Stimulated activated effector memory CD8-positive, alpha-beta T cell treated with anti-CD3 and anti-CD28 coated beads, Interleukin-12 subunit alpha, Interleukin-12 subunit beta, amount 100 ng/mL, for 72 hours (primary cell): ENCODE measurements around the gene CHAT.

ENCODE experiments used
- ATAC-seq: fragments of 150-1000 bp; cut with Tn5 transposase; 2 replicates; pipeline ENCODE4 v1.10.0; 2021
- DNase-seq, 2 donors: peaks; one replicate each; pipeline ENCODE4 v3.0.0; 2021 to 2022; ENCODE audit warnings: low spot score in 2 of 2
- H3K27ac Mint-ChIP-seq: one replicate; pipeline ENCODE4 v1.8.0; 2022; ENCODE audit warnings: mild to moderate bottlenecking, mixed read lengths
- H3K36me3 Mint-ChIP-seq: one replicate; pipeline ENCODE4 v1.8.0; 2022; ENCODE audit warnings: mild to moderate bottlenecking, mixed read lengths
- H3K4me1 Mint-ChIP-seq: one replicate; pipeline ENCODE4 v1.8.0; 2022; ENCODE audit warnings: mixed read lengths
- H3K4me3 Mint-ChIP-seq: one replicate; pipeline ENCODE4 v1.8.0; 2022; ENCODE audit warnings: mild to moderate bottlenecking, mixed read lengths
- H3K9me3 Mint-ChIP-seq: one replicate; pipeline ENCODE4 v1.8.0; 2022; ENCODE audit warnings: mixed read lengths

The CHAT gene

GRCh38 chr10:49613882-49614241 is at the start of gene CHAT:
TSS of gene CHAT (plus strand) at chr10:49614037. CDS start at chr10:49614190, 153 bp downstream.
- DNase-seq = no peak
- Mint-ChIP-seq H3K4me1 (peaks cover 16% of the 10 kb centered on the region), H3K36me3 (peaks cover 8% of the 10 kb centered on the region), H3K27ac (no peak within 1 kb of the TSS), H3K9me3 (no peaks in the 10 kb centered on the region), H3K4me3 (no peak within 1 kb of the TSS)
- no peak for ATAC-seq

- ATAC-seq (no peak), DNase-seq (no peak)
- Mint-ChIP-seq H3K4me3 (no peak overlapping the region), H3K27ac (no peak overlapping the region), H3K4me1 (peaks cover 19% of the 10 kb centered on the region), H3K9me3 (no peaks in the 10 kb centered on the region), H3K36me3 (no peaks in the 10 kb centered on the region)
Measured at GRCh38 chr10:49564461-49565009, 49.3 kb upstream of the CHAT start.

GRCh38 chr10:49567810-49568209 is 46.0 kb upstream of the CHAT start:
- DNase-seq (no peak), ATAC-seq (no peak)
- Mint-ChIP-seq H3K27ac (no peak overlapping the region), H3K36me3 (no peaks in the 10 kb centered on the region), H3K4me3 (no peak overlapping the region), H3K4me1 (peaks cover 19% of the 10 kb centered on the region), H3K9me3 (no peaks in the 10 kb centered on the region)

- DNase-seq (no peak), ATAC-seq (peak; percentile 82)
- peaks cover 19% of the 10 kb centered on the region for H3K4me1 Mint-ChIP-seq
- no peaks in the 10 kb centered on the region for H3K9me3 Mint-ChIP-seq
- H3K4me3 Mint-ChIP-seq = no peak overlapping the region
- H3K27ac Mint-ChIP-seq = no peak overlapping the region
- H3K36me3 Mint-ChIP-seq = no peaks in the 10 kb centered on the region
Measured at GRCh38 chr10:49568235-49568634, 45.6 kb upstream of the CHAT start.

GRCh38 chr10:49569031-49569631 is 44.7 kb upstream of the CHAT start:
- peaks cover 19% of the 10 kb centered on the region for H3K4me1 Mint-ChIP-seq

GRCh38 chr10:49571388-49571787 is 42.4 kb upstream of the CHAT start:
- Mint-ChIP-seq H3K4me3 (no peak overlapping the region), H3K4me1 (peaks cover 19% of the 10 kb centered on the region), H3K36me3 (no peaks in the 10 kb centered on the region), H3K9me3 (no peaks in the 10 kb centered on the region), H3K27ac (no peak overlapping the region)
- ATAC-seq (no peak), DNase-seq (no peak)

More at GRCh38 chr10:49569031-49569631, 44.7 kb upstream of the CHAT start:
- DNase-seq (no peak), ATAC-seq (no peak)
- Mint-ChIP-seq H3K27ac (no peak overlapping the region), H3K36me3 (no peaks in the 10 kb centered on the region), H3K4me3 (no peak overlapping the region), H3K9me3 (no peaks in the 10 kb centered on the region)

- DNase-seq (no peak), ATAC-seq (no peak)
- H3K9me3 Mint-ChIP-seq = no peaks in the 10 kb centered on the region
- no peaks in the 10 kb centered on the region for H3K36me3 Mint-ChIP-seq
- H3K27ac Mint-ChIP-seq = no peak overlapping the region
- H3K4me3 Mint-ChIP-seq = no peak overlapping the region
- peaks cover 24% of the 10 kb centered on the region for H3K4me1 Mint-ChIP-seq
Measured at GRCh38 chr10:49572594-49573114, 41.2 kb upstream of the CHAT start.

- H3K4me3 Mint-ChIP-seq = no peak overlapping the region
- DNase-seq (no peak), ATAC-seq (no peak)
- no peaks in the 10 kb centered on the region for H3K36me3 Mint-ChIP-seq
- H3K27ac Mint-ChIP-seq = no peak overlapping the region
- peaks cover 7% of the 10 kb centered on the region for H3K4me1 Mint-ChIP-seq
- H3K9me3 Mint-ChIP-seq = no peaks in the 10 kb centered on the region
Measured at GRCh38 chr10:49575489-49576072, 38.3 kb upstream of the CHAT start.

GRCh38 chr10:49577182-49577925 is 36.5 kb upstream of the CHAT start:
- H3K4me3 Mint-ChIP-seq = no peak overlapping the region
- peaks cover 7% of the 10 kb centered on the region for H3K4me1 Mint-ChIP-seq
- peak; percentile 79 for ATAC-seq
- peak in 1 of 2 donors; percentile 47 for DNase-seq
- no peaks in the 10 kb centered on the region for H3K36me3 Mint-ChIP-seq
- no peak overlapping the region for H3K27ac Mint-ChIP-seq
- no peaks in the 10 kb centered on the region for H3K9me3 Mint-ChIP-seq

- H3K36me3 Mint-ChIP-seq = no peaks in the 10 kb centered on the region
- ATAC-seq = no peak
- H3K9me3 Mint-ChIP-seq = no peaks in the 10 kb centered on the region
- H3K4me3 Mint-ChIP-seq = no peak overlapping the region
- no peak overlapping the region for H3K27ac Mint-ChIP-seq
- peaks cover 7% of the 10 kb centered on the region for H3K4me1 Mint-ChIP-seq
- DNase-seq = no peak
Measured at GRCh38 chr10:49578392-49578791, 35.4 kb upstream of the CHAT start.

GRCh38 chr10:49579621-49580020 is 34.2 kb upstream of the CHAT start:
- no peak for ATAC-seq
- H3K4me1 Mint-ChIP-seq = peaks cover 7% of the 10 kb centered on the region
- no peak for DNase-seq
- H3K27ac Mint-ChIP-seq = no peak overlapping the region
- no peaks in the 10 kb centered on the region for H3K9me3 Mint-ChIP-seq
- no peaks in the 10 kb centered on the region for H3K36me3 Mint-ChIP-seq
- H3K4me3 Mint-ChIP-seq = no peak overlapping the region

- Mint-ChIP-seq H3K4me1 (no peaks in the 10 kb centered on the region), H3K27ac (no peak overlapping the region), H3K9me3 (peaks cover 4% of the 10 kb centered on the region), H3K36me3 (no peaks in the 10 kb centered on the region), H3K4me3 (no peak overlapping the region)
- no peak for DNase-seq
- ATAC-seq = no peak
Measured at GRCh38 chr10:49585387-49585786, 28.4 kb upstream of the CHAT start.

- Mint-ChIP-seq H3K9me3 (peaks cover 4% of the 10 kb centered on the region), H3K27ac (no peak overlapping the region), H3K36me3 (no peaks in the 10 kb centered on the region), H3K4me1 (peaks cover 1% of the 10 kb centered on the region), H3K4me3 (no peak overlapping the region)
- ATAC-seq = no peak
- DNase-seq = peak in 1 of 2 donors; percentile 25
Measured at GRCh38 chr10:49587981-49588380, 25.9 kb upstream of the CHAT start.

- Mint-ChIP-seq H3K36me3 (no peaks in the 10 kb centered on the region), H3K4me1 (peaks cover 9% of the 10 kb centered on the region), H3K4me3 (no peak overlapping the region), H3K27ac (no peak overlapping the region), H3K9me3 (peaks cover 4% of the 10 kb centered on the region)
- ATAC-seq (peak; percentile 70), DNase-seq (peak; percentile 37 to 76)
Measured at GRCh38 chr10:49592726-49593563, 20.9 kb upstream of the CHAT start.

- no peak overlapping the region for H3K27ac Mint-ChIP-seq
- H3K36me3 Mint-ChIP-seq = no peaks in the 10 kb centered on the region
- peaks cover 4% of the 10 kb centered on the region for H3K9me3 Mint-ChIP-seq
- H3K4me3 Mint-ChIP-seq = no peak overlapping the region
- ATAC-seq (no peak), DNase-seq (no peak)
- H3K4me1 Mint-ChIP-seq = peaks cover 9% of the 10 kb centered on the region
Measured at GRCh38 chr10:49593564-49593875, 20.3 kb upstream of the CHAT start.
